ENCODE measurements around the gene PLIN3.

Gene PLIN3

DNA sequence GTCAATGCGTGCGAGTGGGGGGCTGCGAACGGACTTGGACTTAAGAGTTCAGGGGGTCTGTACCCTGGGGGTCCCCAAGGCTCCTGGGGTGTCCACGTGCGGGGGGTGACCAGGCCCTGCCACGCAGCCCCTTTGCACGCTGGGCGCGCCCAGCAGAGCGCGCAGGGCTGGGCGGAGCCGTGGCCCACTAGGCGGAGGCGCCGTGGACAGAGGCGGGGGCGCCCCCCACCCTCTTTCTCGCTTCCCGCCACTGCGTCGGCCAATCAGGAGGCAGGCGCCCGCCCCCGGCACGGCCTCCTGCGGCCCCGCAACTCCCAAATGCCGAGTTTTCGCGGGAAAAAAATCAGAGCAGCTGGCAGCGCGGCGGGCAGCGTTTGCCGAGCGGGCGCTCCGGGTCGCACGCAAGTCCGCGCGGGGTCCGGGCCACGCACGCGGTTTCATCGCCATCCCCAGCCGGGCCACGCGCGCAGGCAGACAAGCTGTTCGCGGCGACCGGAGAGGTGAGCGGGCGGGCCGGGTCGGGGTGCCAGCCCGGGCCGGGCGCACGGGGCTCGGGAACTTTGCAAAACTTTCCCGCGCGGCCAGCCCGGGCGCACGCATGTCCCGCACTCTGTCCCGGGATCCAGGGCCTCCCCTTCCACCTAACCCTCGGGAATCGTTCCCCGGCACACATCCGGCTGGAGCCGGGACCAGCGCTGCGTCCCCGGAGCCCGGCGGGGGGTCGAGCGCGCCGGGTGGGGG is 41.9 kb upstream of the PLIN3 start, which contains the start of gene UHRF1 (continued):
- TF ChIP-seq ZBTB8A (tag by site-specific recombination; IDR thresholded peaks at IDR 0.05): peak; percentile 81
- TF ChIP-seq SP3 (tag by site-specific recombination; IDR thresholded peaks at IDR 0.05): peak; percentile 88
- TF ChIP-seq, protein P1, sequence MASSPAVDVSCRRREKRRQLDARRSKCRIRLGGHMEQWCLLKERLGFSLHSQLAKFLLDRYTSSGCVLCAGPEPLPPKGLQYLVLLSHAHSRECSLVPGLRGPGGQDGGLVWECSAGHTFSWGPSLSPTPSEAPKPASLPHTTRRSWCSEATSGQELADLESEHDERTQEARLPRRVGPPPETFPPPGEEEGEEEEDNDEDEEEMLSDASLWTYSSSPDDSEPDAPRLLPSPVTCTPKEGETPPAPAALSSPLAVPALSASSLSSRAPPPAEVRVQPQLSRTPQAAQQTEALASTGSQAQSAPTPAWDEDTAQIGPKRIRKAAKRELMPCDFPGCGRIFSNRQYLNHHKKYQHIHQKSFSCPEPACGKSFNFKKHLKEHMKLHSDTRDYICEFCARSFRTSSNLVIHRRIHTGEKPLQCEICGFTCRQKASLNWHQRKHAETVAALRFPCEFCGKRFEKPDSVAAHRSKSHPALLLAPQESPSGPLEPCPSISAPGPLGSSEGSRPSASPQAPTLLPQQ (tag by site-specific recombination; IDR thresholded peaks at IDR 0.05): peak; percentile 79
- TF ChIP-seq ZNF621 (tag by site-specific recombination; IDR thresholded peaks at IDR 0.05): no peak
- TF ChIP-seq YY2 (tag by site-specific recombination; IDR thresholded peaks at IDR 0.05): 0 out of 2 replicates have a peak, but pooled peaks have one; percentile 8
- no peak for TF ChIP-seq ZNF354C (tag by site-specific recombination; IDR thresholded peaks at IDR 0.05; ENCODE audit: borderline replicate concordance, low read depth)
- TF ChIP-seq ZNF16 (tag by site-specific recombination; IDR thresholded peaks at IDR 0.05; ENCODE audit: low read depth): no peak
- no peak for TF ChIP-seq ZBTB21 (tag by site-specific recombination; IDR thresholded peaks at IDR 0.05)
- no peak for TF ChIP-seq ZNF174 (tag by site-specific recombination; IDR thresholded peaks at IDR 0.05)
- no peak for TF ChIP-seq ZNF24 (tag by site-specific recombination; IDR thresholded peaks at IDR 0.05)
- TF ChIP-seq MEIS1 (CRISPR knock-in tag; IDR thresholded peaks at IDR 0.05; ENCODE audit: borderline replicate concordance): peak; percentile 79
- no peak for TF ChIP-seq BCL11B (tag by site-specific recombination; IDR thresholded peaks at IDR 0.05; ENCODE audit: low read depth)
- no peak for TF ChIP-seq ZNF747 (tag by site-specific recombination; IDR thresholded peaks at IDR 0.05)
- no peak for TF ChIP-seq TRIM28 (IDR thresholded peaks at IDR 0.05; ENCODE audit: borderline replicate concordance, low read length)
- no peak for TF ChIP-seq ZNF580 (tag by site-specific recombination; IDR thresholded peaks at IDR 0.05)
- no peak for TF ChIP-seq ZFP69B (tag by site-specific recombination; IDR thresholded peaks at IDR 0.05)
- 0 out of 2 replicates have a peak, but pooled peaks have one; percentile 54 for TF ChIP-seq SP7 (tag by site-specific recombination; IDR thresholded peaks at IDR 0.05)
- no peak for TF ChIP-seq ZNF112 (tag by site-specific recombination; IDR thresholded peaks at IDR 0.05)
- TF ChIP-seq ZNF830 (tag by site-specific recombination; IDR thresholded peaks at IDR 0.05; ENCODE audit: low read depth): no peak
- TF ChIP-seq ZNF639 (tag by site-specific recombination; IDR thresholded peaks at IDR 0.05): no peak
- TF ChIP-seq KLF10 (tag by site-specific recombination; IDR thresholded peaks at IDR 0.05): peak; percentile 80; the same call in 1 of the 2 replicates
- peak; percentile 87 for TF ChIP-seq EGR2 (tag by site-specific recombination; IDR thresholded peaks at IDR 0.05; ENCODE audit: low read depth)
- no peak for TF ChIP-seq ZNF324 (tag by site-specific recombination; IDR thresholded peaks at IDR 0.05)
- peak; percentile 66; the same call in 1 of the 2 replicates for TF ChIP-seq ZNF660 (tag by site-specific recombination; IDR thresholded peaks at IDR 0.05)
- TF ChIP-seq ZNF26 (tag by site-specific recombination; IDR thresholded peaks at IDR 0.05): no peak
- no peak for TF ChIP-seq ZNF426 (tag by site-specific recombination; IDR thresholded peaks at IDR 0.05)
- TF ChIP-seq ZNF513 (tag by site-specific recombination; IDR thresholded peaks at IDR 0.05): 0 out of 2 replicates have a peak, but pooled peaks have one; percentile 17
- peak; percentile 66; the same call in 1 of the 2 replicates for TF ChIP-seq KLF8 (tag by site-specific recombination; IDR thresholded peaks at IDR 0.05)
- no peak for TF ChIP-seq ZBTB6 (tag by site-specific recombination; IDR thresholded peaks at IDR 0.05)
- peak; percentile 62; the same call in 1 of the 2 replicates for TF ChIP-seq ZEB2 (tag by site-specific recombination; IDR thresholded peaks at IDR 0.05)
- peak; percentile 46; the same call in 1 of the 2 replicates for TF ChIP-seq REPIN1 (tag by site-specific recombination; IDR thresholded peaks at IDR 0.05; ENCODE audit: low read depth)
- TF ChIP-seq, protein P2, sequence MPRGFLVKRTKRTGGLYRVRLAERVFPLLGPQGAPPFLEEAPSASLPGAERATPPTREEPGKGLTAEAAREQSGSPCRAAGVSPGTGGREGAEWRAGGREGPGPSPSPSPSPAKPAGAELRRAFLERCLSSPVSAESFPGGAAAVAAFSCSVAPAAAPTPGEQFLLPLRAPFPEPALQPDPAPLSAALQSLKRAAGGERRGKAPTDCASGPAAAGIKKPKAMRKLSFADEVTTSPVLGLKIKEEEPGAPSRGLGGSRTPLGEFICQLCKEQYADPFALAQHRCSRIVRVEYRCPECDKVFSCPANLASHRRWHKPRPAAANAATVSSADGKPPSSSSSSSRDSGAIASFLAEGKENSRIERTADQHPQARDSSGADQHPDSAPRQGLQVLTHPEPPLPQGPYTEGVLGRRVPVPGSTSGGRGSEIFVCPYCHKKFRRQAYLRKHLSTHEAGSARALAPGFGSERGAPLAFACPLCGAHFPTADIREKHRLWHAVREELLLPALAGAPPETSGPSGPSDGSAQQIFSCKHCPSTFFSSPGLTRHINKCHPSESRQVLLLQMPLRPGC (tag by site-specific recombination; IDR thresholded peaks at IDR 0.05): no peak; the same call in 1 of the 2 replicates
